Stimulated activated CD4-positive, alpha-beta T cell treated with anti-CD3 and anti-CD28 coated beads, Interleukin-15, amount 100 ng/mL, for 1 hour (primary cell): ENCODE data around the gene NFKB2.
A peak's percentile ranks its signal among the peaks of the same experiment; 100 is the strongest.

ENCODE experiments used
- DNase-seq, 2 donors: peaks; one replicate each; pipeline ENCODE4 v3.0.0-alpha.2; 2020; ENCODE audit warnings: low read depth in 1 of 2, low spot score in 1 of 2

The NFKB2 gene

GRCh38 chr10:102422545-102423129 is 27.1 kb downstream of the NFKB2 start:
- DNase-seq: peak in 1 of 2 donors; percentile 40

- DNase-seq: no peak
These were observed 28.0 kb downstream of the NFKB2 start for GRCh38 chr10:102423372-102423968.

- no peak for DNase-seq
These were observed 28.6 kb downstream of the NFKB2 start for GRCh38 chr10:102424145-102424544.

- DNase-seq: no peak
These were observed 29.4 kb downstream of the NFKB2 start for GRCh38 chr10:102424916-102425315.

- no peak for DNase-seq
These were observed 29.9 kb downstream of the NFKB2 start for GRCh38 chr10:102425444-102425843.

GRCh38 chr10:102426803-102427287 is 31.3 kb downstream of the NFKB2 start:
- no peak for DNase-seq

- no peak for DNase-seq
These were observed 34.0 kb downstream of the NFKB2 start for GRCh38 chr10:102429468-102429867.

- DNase-seq: no peak
These were observed 36.1 kb downstream of the NFKB2 start for GRCh38 chr10:102431452-102432124.

- peak; percentile 91 to 98 for DNase-seq
These were observed 36.9 kb downstream of the NFKB2 start, which contains the start of gene CUEDC2 for GRCh38 chr10:102432162-102432950. Gene CUEDC2, minus strand, starts transcription at chr10:102432574. Its CDS starts 7,386 bp downstream, at chr10:102425188.

GRCh38 chr10:102433619-102434046 is 38.1 kb downstream of the NFKB2 start:
- DNase-seq: no peak

- DNase-seq: no peak
These were observed 39.1 kb downstream of the NFKB2 start for GRCh38 chr10:102434394-102435132.

- no peak for DNase-seq
These were observed 39.6 kb downstream of the NFKB2 start for GRCh38 chr10:102435133-102435497.

- DNase-seq: no peak
These were observed 40.2 kb downstream of the NFKB2 start for GRCh38 chr10:102435529-102436233.

GRCh38 chr10:102436312-102436711 is 40.8 kb downstream of the NFKB2 start:
- no peak for DNase-seq

- no peak for DNase-seq
These were observed 42.0 kb downstream of the NFKB2 start for GRCh38 chr10:102437515-102437914.

- DNase-seq: no peak
These were observed 42.9 kb downstream of the NFKB2 start for GRCh38 chr10:102438374-102438773.

- no peak for DNase-seq
These were observed 49.3 kb downstream of the NFKB2 start for GRCh38 chr10:102444851-102445250.

- peak; percentile 70 to 73 for DNase-seq
These were observed 54.0 kb downstream of the NFKB2 start for GRCh38 chr10:102449321-102450123.

- no peak for DNase-seq
These were observed 54.5 kb downstream of the NFKB2 start for GRCh38 chr10:102450124-102450373.
